ENCODE measurements around the gene ANLN. TPM values are rescaled to one million over a fixed set of nuclear protein-coding genes. Genes with fewer than 3 reads are reported as not detected.
A peak's percentile ranks its signal among the peaks of the same experiment; 100 is the strongest.

The ANLN gene
- total RNA-seq, 1 donor from 2014 or later = 2.4 TPM

- DNase-seq (ENCODE audit: low read depth) (no peak), FAIRE-seq (no peak)
- TF ChIP-seq, protein P1, sequence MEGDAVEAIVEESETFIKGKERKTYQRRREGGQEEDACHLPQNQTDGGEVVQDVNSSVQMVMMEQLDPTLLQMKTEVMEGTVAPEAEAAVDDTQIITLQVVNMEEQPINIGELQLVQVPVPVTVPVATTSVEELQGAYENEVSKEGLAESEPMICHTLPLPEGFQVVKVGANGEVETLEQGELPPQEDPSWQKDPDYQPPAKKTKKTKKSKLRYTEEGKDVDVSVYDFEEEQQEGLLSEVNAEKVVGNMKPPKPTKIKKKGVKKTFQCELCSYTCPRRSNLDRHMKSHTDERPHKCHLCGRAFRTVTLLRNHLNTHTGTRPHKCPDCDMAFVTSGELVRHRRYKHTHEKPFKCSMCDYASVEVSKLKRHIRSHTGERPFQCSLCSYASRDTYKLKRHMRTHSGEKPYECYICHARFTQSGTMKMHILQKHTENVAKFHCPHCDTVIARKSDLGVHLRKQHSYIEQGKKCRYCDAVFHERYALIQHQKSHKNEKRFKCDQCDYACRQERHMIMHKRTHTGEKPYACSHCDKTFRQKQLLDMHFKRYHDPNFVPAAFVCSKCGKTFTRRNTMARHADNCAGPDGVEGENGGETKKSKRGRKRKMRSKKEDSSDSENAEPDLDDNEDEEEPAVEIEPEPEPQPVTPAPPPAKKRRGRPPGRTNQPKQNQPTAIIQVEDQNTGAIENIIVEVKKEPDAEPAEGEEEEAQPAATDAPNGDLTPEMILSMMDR (IDR thresholded peaks at IDR 0.05; ENCODE audit: insufficient read depth, low read length, severe bottlenecking) = no peak
- Histone ChIP-seq H3K4me3 (ENCODE audit: low read depth, low read length) (no peak overlapping the region), H3K27me3 (ENCODE audit: control insufficient read depth, insufficient read depth, low read length) (no peaks in the 10 kb centered on the region), H3K36me3 (ENCODE audit: control insufficient read depth, insufficient read depth, low read length) (no peaks in the 10 kb centered on the region)
Measured at GRCh38 chr7:36472141-36472729, 82.6 kb downstream of the ANLN start.

- DNase-seq (ENCODE audit: low read depth) (peak; percentile 79), FAIRE-seq (peak; percentile 68)
- no peaks in the 10 kb centered on the region for H3K36me3 ChIP-seq (ENCODE audit: control insufficient read depth, insufficient read depth, low read length)
- H3K4me3 ChIP-seq (ENCODE audit: low read depth, low read length) = no peak overlapping the region
- no peaks in the 10 kb centered on the region for H3K27me3 ChIP-seq (ENCODE audit: control insufficient read depth, insufficient read depth, low read length)
- TF ChIP-seq, protein P1 (IDR thresholded peaks at IDR 0.05; ENCODE audit: insufficient read depth, low read length, severe bottlenecking) = peak; percentile 53
Measured at GRCh38 chr7:36473454-36474282, 84.0 kb downstream of the ANLN start.

- DNase-seq (ENCODE audit: low read depth) (peak; percentile 61), FAIRE-seq (peak; percentile 23)
- Histone ChIP-seq H3K4me3 (ENCODE audit: low read depth, low read length) (no peak overlapping the region), H3K27me3 (ENCODE audit: control insufficient read depth, insufficient read depth, low read length) (no peaks in the 10 kb centered on the region), H3K36me3 (ENCODE audit: control insufficient read depth, insufficient read depth, low read length) (no peaks in the 10 kb centered on the region)
- TF ChIP-seq, protein P1 (IDR thresholded peaks at IDR 0.05; ENCODE audit: insufficient read depth, low read length, severe bottlenecking) = no peak
Measured at GRCh38 chr7:36474283-36475010, 84.8 kb downstream of the ANLN start.

GRCh38 chr7:36475011-36475342, 85.3 kb downstream of the ANLN start:
- Histone ChIP-seq H3K27me3 (ENCODE audit: control insufficient read depth, insufficient read depth, low read length) (no peaks in the 10 kb centered on the region), H3K4me3 (ENCODE audit: low read depth, low read length) (no peak overlapping the region), H3K36me3 (ENCODE audit: control insufficient read depth, insufficient read depth, low read length) (no peaks in the 10 kb centered on the region)
- FAIRE-seq (no peak), DNase-seq (ENCODE audit: low read depth) (no peak)
- TF ChIP-seq, protein P1 (IDR thresholded peaks at IDR 0.05; ENCODE audit: insufficient read depth, low read length, severe bottlenecking) = no peak

DNA sequence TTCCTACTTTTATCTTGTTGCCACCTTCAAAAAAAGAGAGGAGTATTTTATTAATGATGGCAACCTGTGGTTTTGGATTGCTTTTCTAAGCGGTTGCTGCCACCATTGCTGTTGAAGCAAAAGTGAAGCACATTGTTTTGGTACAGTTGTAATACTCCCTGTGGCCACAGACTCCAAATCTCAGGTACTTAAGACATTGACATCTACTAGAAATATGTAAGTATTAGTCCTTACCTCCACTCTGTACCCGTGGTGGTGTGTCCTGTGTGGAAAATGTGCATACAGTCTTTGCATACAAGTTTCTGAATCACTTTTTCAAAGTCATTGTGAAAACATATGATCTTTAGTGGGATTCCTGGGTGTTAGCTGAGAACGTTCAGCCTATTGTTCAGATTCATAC, 85.7 kb downstream of the ANLN start:
- FAIRE-seq = no peak
- TF ChIP-seq, protein P1 (IDR thresholded peaks at IDR 0.05; ENCODE audit: insufficient read depth, low read length, severe bottlenecking) = no peak
- Histone ChIP-seq H3K4me3 (ENCODE audit: low read depth, low read length) (no peak overlapping the region), H3K36me3 (ENCODE audit: control insufficient read depth, insufficient read depth, low read length) (no peaks in the 10 kb centered on the region), H3K27me3 (ENCODE audit: control insufficient read depth, insufficient read depth, low read length) (no peaks in the 10 kb centered on the region)
- no peak for DNase-seq (ENCODE audit: low read depth)
